GM19395 (cell line): ENCODE data around the gene TYRP1.

Experiments used
- ATAC-seq: cut with Tn5 transposase; IDR thresholded peaks from one replicate; pipeline ENCODE4 v1.9.1; 2021; ENCODE audit warnings: mild to moderate bottlenecking, moderate library complexity; ENCODE audit not compliant: unreplicated experiment

TYRP1 gene

GRCh38 chr9:12730198-12730597 is 37.0 kb downstream of the TYRP1 start:
- ATAC-seq = no peak

GRCh38 chr9:12730927-12731326 is 37.7 kb downstream of the TYRP1 start:
- ATAC-seq = no peak

GRCh38 chr9:12732971-12733370 is 39.8 kb downstream of the TYRP1 start:
- ATAC-seq = no peak

GRCh38 chr9:12735665-12736064 is 42.5 kb downstream of the TYRP1 start:
- ATAC-seq = no peak

- ATAC-seq = no peak
These were observed 44.7 kb downstream of the TYRP1 start for GRCh38 chr9:12737871-12738270.

- ATAC-seq = no peak
These were observed 45.9 kb downstream of the TYRP1 start for GRCh38 chr9:12739014-12739652.

- no peak for ATAC-seq
These were observed 47.7 kb downstream of the TYRP1 start for GRCh38 chr9:12740845-12741244.

GRCh38 chr9:12748016-12748415 is 54.8 kb downstream of the TYRP1 start:
- ATAC-seq = no peak

GRCh38 chr9:12748954-12749353 is 55.8 kb downstream of the TYRP1 start:
- ATAC-seq = no peak

GRCh38 chr9:12753931-12754330 is 60.7 kb downstream of the TYRP1 start:
- ATAC-seq = no peak

GRCh38 chr9:12759761-12760160 is 66.6 kb downstream of the TYRP1 start:
- no peak for ATAC-seq
